Neutrophil (primary cell): ENCODE results near the gene MISP.
A peak's percentile ranks its signal among the peaks of the same experiment; 100 is the strongest.
"Not testable (repeated sequence)": the region's sequence is repeated elsewhere in the genome, so short reads cannot be mapped to it uniquely, and the experiment has no call there.

Experiments used
- H3K27ac ChIP-seq: fragments of 200-600 bp; sonication (generic); 2 replicates; pipeline ENCODE4 v1.5.1; 2016; ENCODE audit warnings: mild to moderate bottlenecking, moderate library complexity
- H3K27me3 ChIP-seq: fragments of 200-600 bp; sonication (generic); 2 replicates; pipeline ENCODE4 v1.6.0; 2016; ENCODE audit warnings: mild to moderate bottlenecking
- H3K36me3 ChIP-seq: fragments of 200-600 bp; sonication (generic); 2 replicates; pipeline ENCODE4 v1.5.1; 2017
- H3K4me1 ChIP-seq, 2 experiments: fragments of 200-600 bp in 1 of 2; sonication (generic) in 1 of 2; 1 replicate in 1 of 2; 2 replicates in 1 of 2; pipeline versions ENCODE4 v1.5.1 to v1.6.1; 2013 to 2016; ENCODE audit warnings: low read depth in 1 of 2, low read length in 1 of 2, mild to moderate bottlenecking in 1 of 2, moderate library complexity in 1 of 2; ENCODE audit not compliant: control insufficient read depth in 1 of 2, insufficient read depth in 1 of 2
- H3K4me3 ChIP-seq, 2 experiments: fragments of 200-600 bp in 1 of 2; sonication (generic) in 1 of 2; 1 replicate in 1 of 2; 2 replicates in 1 of 2; pipeline ENCODE4 v1.5.1; 2013 to 2016; ENCODE audit warnings: low read depth in 1 of 2, low read length in 1 of 2, mild to moderate bottlenecking in 1 of 2, moderate library complexity in 1 of 2
- H3K9me3 ChIP-seq: fragments of 200-600 bp; sonication (generic); 2 replicates; pipeline ENCODE4 v1.5.1; 2016
- TF ChIP-seq, protein P1 (sequence below): fragments of 200-600 bp; sonication (generic); IDR thresholded peaks from 2 replicates; pipeline ENCODE4 v1.5.1; 2016; ENCODE audit warnings: antibody characterized with exemption

The MISP gene

DNA sequence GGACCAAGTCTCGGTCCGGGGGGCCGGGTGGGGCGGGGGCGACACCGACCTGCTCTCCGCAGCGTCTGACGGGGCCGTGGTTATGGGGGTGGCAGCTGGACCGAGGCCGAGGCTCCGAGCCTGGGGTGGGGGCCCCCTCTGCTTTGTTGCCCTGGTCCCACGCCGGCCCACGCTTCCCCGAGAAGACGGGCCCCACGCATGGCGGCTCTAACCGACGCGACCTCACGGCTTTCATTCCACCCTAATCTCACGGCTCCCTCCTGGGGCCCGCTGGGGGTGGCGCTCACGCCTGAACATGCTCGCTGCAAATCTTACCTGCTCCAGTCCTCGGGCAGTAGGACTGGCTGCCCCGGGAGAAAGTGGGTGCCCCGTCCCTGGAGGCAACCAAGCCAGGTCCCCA is 14.8 kb upstream of the MISP start:
- Histone ChIP-seq H3K27ac (no peak overlapping the region), H3K36me3 (no peaks in the 10 kb centered on the region), H3K4me1 (peaks cover 5% of the 10 kb centered on the region in 2 experiments), H3K27me3 (no peaks in the 10 kb centered on the region), H3K4me3 (no peak overlapping the region), H3K9me3 (no peaks in the 10 kb centered on the region)
- TF ChIP-seq, protein P1, sequence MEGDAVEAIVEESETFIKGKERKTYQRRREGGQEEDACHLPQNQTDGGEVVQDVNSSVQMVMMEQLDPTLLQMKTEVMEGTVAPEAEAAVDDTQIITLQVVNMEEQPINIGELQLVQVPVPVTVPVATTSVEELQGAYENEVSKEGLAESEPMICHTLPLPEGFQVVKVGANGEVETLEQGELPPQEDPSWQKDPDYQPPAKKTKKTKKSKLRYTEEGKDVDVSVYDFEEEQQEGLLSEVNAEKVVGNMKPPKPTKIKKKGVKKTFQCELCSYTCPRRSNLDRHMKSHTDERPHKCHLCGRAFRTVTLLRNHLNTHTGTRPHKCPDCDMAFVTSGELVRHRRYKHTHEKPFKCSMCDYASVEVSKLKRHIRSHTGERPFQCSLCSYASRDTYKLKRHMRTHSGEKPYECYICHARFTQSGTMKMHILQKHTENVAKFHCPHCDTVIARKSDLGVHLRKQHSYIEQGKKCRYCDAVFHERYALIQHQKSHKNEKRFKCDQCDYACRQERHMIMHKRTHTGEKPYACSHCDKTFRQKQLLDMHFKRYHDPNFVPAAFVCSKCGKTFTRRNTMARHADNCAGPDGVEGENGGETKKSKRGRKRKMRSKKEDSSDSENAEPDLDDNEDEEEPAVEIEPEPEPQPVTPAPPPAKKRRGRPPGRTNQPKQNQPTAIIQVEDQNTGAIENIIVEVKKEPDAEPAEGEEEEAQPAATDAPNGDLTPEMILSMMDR = no peak

DNA sequence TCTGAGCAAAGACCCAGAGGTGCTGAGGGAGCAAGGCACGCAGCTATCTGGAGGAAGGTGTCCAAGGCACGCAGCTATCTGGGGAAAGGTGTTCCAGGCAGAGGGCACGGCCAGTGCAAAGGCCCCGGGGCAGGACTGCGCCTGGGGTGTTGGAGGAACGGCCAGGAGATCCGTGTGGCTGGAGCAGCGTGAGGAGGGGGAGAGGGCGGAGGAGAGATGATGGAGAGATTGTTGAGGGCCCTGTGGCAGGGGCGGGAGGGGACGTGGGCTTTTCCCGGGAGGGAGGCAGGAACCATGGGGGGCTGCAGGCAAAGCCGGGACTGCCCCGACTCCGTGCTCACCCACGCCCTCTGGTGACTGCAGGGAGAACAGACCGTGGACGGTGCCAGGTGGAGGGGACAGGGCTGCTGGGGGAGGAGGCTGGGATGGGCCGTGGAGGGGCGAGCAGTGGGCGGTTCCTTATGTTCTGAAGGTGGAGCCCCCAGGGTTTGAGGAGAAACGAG is 13.3 kb upstream of the MISP start:
- Histone ChIP-seq H3K4me3 (no peak overlapping the region), H3K36me3 (no peaks in the 10 kb centered on the region), H3K9me3 (no peaks in the 10 kb centered on the region), H3K27me3 (no peaks in the 10 kb centered on the region), H3K27ac (no peak overlapping the region), H3K4me1 (peaks cover 5% of the 10 kb centered on the region in 2 experiments)
- TF ChIP-seq, protein P1 = peak; percentile 56

DNA sequence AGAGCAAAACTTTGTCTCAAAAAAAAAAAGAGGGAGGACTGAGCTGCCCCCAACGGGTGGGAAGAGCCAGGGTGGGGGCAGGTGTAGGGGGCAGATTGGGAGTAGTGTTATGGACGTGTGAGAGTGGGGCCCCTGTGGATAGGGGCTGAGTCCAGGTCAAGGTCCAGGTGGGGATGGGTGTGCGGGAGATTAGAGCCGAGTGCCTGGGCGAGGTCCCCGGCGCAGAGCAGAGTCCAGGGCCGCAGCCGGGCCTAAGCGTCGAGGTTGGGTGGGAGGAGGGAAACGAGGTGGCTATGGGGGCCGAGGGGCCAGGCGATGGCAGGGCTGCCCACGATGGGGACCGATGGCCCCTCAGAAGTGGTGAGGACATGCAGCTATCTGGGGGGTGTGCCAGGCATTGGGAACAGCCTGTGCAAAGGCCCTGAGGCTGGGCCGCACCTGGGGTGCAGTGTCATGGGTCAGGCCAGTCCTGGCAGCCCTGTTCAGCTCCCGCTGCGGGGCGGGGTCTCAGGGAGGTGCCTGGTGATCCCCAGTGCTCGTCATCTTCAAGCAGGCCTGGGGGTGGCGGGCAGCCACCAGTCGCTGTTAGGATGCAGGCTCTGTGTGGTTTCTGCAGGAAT is 12.3 kb upstream of the MISP start:
- Histone ChIP-seq H3K4me3 (no peak overlapping the region), H3K27me3 (no peaks in the 10 kb centered on the region), H3K27ac (no peak overlapping the region), H3K36me3 (no peaks in the 10 kb centered on the region), H3K9me3 (no peaks in the 10 kb centered on the region), H3K4me1 (peaks cover 5% of the 10 kb centered on the region in 2 experiments)
- TF ChIP-seq, protein P1 = no peak

DNA sequence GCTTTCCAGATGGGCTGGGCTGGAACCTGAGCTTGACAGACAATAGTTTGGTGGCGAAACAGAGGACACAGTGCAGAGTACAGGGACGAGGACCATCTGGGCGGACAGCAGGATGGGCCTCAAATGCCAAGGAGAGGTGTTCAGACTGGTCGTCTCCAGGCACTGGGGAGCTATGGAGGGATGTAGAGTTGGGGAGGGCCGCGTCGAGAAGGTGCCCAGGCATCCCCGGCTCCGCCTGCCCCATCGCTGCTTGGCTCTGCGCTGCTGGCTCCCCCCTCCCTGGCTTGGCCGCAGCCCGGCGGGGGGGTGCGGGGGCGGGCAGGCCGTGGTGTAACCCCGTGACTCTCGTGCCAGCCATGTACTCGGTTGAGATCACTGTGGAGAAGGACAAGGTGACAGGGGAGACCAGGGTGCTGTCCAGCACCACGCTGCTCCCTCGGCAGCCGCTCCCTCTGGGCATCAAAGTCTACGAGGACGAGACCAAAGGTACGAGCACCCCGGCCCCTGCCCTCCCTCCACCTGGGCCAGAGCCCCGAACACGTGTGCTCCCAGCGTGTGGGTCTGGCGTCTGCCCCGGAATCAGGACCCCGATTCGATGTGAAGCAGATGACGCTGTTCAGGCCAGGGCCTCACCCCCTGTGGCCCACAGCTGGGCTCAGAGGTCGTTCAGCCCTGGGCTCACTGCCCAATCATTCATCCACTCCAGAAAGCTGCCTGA is 10.8 kb upstream of the MISP start:
- H3K9me3 ChIP-seq = no peaks in the 10 kb centered on the region
- no peaks in the 10 kb centered on the region for H3K27me3 ChIP-seq
- H3K4me1 ChIP-seq = no peaks in the 10 kb centered on the region
- no peak overlapping the region for H3K4me3 ChIP-seq
- H3K27ac ChIP-seq = no peak overlapping the region
- TF ChIP-seq, protein P1 = no peak
- no peaks in the 10 kb centered on the region for H3K36me3 ChIP-seq

DNA sequence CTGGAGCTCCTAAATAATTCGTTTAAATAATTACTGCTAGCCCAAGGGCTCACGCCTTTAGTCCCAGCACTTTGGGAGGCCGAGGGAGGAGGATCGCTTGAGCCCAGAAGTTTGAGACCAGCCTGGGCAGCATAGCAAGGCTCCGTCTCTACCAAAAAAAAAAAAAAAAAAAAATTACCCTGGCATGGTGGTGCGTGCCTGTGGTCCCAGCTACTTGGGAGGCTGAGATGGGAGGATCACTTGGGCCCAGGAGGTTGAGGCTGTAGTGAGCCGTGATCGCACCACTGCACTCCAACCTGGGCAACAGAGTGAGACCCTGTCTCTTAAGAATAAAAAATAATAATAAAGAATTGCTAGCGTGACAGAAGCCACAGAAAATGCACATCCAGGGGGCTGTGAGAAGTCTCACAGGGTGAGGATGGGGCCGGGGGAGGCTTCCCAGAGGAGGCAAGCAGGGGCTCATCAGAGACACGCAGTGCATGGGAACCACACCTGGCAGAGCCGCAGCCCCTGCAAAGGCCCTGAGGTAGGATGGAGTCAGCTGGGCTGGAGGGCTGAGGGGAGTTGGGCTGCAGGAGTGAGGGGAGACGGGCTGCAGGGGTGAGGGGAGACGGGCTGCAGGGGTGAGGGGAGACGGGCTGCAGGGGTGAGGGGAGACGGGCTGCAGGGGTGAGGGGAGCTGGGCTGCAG is 10.0 kb upstream of the MISP start:
- H3K4me1 ChIP-seq, H3K36me3 ChIP-seq, H3K27ac ChIP-seq, H3K9me3 ChIP-seq, H3K4me3 ChIP-seq, H3K27me3 ChIP-seq: not testable (repeated sequence)
